ENCODE results near the gene SCUBE1.

SCUBE1 gene

DNA sequence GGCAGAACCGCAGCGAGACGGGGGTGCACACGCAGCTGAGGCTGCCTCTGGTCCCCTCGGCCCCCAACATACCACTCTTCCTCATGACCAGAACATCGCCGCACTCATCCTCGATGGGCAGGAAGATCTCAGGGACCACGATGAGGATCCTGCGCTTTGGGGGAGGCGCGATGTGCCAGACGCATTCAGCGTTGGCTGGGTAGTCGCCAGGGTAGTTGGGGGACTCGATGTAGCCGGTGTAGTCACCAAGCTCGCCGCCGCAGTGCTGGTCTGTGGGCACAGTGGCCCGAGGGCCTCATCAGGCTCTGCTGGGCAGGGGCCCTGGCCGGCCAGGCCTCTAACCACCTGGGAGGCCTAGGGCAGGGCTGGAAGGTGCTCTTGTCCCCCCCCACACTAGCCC is 133.2 kb downstream of the SCUBE1 start:
- FAIRE-seq: no peak

DNA sequence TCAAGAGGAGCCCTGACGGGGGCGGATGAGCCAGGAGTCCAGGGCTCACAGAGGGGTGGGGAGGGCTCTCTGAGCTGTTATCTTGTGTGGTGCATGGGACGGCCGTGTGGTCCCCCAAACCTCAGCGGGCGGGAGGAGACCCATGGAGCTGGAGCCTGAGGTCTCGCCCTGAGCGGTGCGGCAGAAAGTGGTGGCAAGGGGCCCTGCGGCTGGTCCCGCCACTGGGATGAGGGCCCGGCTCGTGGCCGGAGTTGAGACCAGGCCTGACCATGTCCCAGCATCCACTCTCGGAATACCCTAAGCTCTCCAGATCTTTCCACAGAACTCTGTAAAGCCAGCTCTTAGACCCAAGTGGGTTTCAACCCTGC is 133.7 kb downstream of the SCUBE1 start:
- no peak for FAIRE-seq

DNA sequence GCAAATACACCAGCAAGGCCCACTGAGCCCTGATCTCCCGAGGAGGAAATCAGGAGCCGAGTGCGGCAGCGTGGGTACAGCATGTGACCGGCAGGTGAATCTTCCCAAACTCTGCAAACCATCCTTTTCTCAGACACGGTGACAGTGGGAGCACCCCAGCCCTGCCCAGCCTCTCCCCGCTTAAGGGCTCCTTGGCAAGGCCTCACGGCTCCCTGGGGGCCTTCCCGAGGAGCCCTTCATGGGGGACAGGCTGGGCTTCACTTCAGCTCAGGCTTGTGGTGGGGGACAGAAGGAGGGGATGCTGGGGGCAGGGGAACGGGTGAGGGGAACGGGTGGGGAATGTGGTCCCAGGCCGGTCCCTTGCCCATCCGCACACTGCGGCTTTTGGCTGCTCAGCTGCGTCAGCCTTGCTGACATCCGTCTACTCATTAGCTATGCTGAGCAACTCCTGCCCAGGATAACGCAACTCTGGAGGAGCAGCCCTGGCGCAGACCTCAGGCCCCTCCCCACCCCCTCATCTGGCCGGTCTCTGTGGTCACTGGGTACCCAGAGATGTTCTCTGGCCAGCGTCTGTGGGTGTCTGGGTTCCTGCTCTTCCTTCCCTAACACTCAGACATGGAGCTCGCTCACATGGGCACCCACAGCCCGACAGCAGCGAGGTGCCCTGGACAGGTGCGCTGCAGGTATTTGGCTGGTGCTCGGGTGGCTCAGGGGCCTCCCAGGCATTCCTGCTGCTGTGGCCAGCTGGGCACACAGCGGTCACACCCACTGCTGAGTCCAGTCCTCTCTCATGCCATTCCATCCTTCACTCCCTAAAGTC is 134.3 kb downstream of the SCUBE1 start:
- FAIRE-seq: no peak

DNA sequence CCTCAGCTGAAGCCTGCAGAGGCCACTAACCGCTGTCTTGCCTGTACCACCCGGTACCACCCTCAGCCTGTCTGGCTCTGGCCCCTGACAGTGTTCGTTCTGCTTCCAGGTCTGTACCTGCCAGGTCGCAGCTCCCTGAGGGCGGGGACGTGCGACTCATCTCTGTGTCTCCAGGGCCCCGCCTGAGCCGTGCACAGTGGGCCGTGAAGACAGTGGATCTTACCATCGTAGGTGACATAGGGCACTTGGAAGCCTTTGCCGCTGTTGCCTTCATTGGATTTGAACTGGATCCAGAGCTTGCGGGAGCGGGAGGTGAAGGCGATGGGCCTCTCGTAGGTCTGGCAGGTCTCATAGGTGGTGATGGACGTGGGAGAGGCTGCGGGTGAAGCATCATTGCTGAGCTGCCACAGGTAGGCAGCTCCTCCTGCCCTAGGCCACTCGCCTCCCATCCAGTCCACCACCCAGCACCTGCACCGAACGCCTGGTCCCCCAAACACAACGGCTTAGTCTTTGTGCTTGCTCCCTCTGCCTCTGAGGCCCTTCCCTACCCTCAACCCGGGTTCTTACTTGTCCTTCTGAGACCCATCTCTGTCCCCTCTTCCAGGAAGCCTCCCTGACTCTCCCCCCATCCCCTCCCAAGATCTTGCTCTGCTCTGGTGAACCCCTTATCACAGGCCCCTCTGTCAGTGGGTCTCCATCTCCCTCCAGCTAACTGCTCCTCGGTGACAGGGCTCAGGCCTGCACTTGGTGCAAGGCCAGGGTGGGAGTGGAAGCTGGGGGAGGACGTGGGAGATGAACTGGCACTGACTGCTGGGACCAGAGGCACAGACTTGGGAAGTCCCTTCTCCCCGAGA is 135.1 kb downstream of the SCUBE1 start:
- no peak for FAIRE-seq

DNA sequence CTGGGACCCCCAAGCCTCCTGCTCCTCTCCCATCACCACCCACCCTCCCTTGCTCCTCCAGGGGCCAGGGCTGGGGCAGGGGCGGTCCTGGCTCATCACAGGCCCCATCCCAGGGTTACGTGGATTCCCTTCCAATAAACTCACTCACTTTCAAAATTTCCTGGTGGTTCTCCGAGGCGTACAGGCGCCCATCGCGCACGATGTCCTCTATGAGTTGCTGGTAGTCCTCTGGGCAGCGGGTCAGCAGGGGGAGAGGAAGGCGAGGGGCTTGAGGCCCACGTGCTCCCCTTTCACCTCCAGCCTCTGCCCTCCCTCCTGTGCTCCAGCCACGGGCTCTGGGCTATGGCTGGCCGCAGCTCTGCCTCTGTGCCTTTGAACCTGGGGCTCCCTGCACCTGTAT is 135.8 kb downstream of the SCUBE1 start:
- no peak for FAIRE-seq

DNA sequence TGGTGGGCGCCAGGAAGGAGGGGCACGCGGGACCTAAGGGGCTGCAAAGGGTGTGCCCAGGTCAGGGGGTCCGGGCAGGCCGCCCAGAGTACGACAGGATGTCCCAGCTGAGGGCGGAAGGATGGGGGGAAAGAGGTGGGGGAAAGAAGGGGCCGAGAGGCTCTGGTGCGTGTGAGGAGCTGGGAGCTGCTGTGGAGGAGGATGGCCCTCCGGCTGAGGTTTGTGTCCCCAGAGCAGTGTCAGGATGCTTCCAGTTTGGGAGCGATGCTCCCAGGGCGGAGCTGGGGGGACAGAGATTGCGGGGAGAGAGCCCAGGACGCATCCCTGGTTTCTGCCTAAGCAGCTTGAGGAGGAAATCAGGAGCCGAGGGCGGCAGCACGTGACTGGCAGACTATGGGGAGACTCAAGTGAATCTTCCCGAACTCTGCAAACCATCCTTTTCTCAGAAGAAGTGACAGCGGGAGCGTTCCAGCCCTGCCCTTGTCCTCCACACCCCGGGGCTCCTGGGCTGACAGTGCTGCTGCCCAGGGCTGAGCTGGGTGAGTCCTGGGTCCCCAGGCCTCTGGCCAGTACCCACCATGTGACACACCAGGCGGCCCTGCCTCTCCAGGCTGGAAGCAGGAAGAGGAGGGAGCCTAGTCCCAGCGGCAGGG is 136.5 kb downstream of the SCUBE1 start:
- no peak for FAIRE-seq

DNA sequence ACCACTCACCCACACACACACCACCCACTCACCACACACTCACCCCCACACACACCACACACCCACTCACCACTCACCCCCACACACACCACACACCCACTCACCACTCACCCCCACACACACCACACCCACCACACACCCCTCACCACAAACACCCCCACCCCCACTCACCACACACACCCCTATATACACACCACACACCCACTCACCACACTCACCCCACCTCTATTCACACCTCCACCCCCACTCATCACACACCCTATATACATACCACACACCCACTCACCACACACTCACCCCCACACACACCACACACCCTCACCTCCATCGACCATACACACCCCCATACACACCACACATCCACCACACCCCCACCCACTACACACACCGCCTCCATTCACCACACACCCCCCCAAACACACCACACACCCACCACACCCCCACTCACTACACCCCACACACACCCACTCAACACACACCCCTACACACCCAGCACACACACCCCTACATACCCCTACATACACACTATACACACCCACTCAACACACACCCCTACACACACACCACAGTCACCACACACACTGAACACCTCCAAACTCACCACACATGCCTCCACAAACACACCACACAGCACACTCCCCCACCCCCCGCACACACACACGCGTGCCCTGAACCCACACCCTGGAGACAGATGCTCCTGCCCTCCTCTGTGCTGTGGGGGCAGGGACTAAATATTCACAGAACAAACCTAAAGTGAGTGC is 137.2 kb downstream of the SCUBE1 start:
- FAIRE-seq: no peak

DNA sequence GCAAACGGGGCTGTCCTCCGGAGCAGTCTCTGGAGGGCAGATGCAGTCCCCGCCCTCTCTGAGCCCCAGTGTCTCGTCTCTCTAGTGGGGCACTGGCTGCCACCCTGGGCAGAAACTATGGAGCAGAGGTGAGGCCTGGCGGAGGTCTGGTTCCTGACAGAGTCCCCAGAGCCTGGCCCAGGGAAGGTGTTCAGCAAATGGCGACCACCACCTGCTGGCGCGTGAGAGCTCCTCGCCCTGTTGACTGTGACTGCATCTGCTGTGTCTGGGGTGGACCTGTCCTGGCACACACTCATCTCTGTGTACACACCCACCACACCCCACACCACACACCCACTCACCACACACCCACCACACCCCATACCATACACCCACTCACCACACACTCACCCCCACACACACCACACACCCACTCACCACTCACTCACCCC is 137.9 kb downstream of the SCUBE1 start:
- FAIRE-seq: no peak

DNA sequence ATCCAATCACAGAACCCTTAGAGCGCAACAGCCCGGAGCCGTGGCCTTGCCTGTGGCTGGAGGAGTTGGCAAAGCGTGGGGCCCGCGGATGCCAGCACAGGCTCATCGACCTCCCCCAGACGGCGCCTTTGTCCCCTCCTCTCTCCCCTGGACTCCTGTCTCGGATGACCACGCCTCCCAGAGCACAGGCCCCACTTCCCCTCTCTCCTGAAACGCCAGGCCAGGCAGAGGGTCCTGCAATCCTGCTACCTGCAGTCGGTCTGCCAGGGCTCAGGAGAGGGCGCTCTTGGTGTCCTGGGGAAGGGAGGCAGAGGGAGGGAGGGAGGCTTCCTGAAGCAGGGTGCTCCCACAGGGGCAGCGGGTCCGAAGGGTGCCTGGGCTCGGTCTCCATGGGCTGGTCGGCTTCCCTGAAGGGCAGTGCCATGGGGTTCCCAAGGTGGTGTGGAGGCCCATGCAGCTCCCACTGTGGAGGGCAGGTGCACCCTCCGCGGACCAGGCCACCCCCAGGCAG is 139.6 kb downstream of the SCUBE1 start:
- no peak for FAIRE-seq

DNA sequence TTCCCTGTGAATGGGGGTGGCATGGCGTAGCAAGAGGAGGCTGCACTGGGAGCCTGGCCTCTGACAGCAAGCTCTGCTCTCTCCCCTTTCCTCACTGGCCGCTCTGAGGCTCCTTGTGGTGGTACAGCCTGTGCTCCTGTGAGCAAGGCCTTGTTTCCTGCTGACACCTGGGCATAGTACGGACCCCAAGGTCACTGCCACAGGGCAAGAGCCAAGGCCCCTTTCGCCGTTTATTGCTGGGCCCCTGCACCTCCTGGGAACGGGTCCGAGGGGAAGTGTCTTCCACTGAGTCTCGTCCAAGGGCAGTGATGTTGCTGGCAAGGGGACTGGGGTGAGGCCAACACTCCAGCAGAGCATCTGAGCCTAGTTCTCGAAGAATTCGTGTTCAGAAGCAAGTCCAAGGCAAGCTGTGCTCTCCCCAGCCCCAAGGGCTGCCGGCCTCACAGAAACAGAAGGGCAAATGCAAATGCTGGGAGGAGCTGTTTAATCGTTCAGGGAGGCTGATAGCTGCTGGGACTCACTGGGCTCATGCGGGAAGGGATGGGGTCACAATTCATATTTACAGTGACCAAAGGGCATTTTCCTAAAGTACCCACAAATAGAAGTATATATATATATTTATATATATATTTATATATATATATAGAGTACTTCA is 140.3 kb downstream of the SCUBE1 start:
- FAIRE-seq: no peak

DNA sequence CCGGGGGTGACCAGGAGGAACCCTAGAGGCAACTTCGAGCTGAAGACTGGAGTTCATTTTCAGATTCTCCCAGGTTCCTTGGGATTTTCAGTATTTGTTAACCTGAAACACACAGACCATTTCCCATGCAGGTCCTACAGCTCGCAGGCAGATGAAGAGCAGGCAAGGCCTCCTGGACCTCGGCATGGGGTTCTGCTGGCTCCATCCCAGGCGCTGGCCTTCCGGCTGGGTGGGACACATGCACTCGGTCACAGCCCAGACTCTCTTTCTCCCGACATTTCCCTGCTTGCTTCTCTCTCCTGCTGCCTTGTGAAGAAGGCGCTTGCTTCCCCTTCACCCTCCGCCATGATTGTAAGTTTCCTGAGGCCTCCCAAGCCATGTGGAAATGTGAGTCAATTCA is 140.8 kb downstream of the SCUBE1 start:
- FAIRE-seq: no peak

DNA sequence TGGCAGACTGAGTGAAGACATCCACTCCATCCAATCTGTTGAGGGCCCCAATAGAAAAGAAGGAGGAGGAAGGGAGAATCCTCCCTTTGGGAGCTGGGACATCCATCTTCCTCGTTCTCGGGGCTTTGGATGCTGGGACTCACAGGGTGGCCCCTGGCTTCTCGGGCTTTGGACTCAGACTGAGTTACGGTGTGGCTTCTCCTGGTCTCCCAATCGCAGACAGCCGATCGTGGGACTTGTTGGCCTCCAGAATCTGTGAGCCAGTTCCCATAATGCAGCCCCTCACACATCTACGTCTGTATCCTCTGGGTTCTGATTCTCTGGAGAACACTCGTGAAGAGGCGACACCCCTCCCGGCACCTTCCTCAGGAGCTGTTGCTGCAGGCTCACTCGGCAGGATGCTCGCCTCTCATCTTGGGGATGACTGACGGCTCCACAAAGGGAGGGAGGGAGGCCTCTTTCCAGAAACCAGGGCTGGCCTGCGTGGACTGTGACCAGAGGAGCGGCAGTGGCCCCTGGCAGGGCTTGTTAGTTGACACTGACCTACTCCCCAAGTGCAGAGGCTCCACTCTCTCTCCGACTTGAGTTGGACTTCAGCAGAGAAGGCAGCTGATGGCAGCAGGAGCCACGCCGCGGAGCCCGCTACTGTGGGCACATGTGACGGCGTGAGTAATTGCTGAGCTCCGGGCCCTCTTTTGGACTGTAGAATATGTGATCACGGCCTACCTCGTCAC is 141.5 kb downstream of the SCUBE1 start:
- no peak for FAIRE-seq

DNA sequence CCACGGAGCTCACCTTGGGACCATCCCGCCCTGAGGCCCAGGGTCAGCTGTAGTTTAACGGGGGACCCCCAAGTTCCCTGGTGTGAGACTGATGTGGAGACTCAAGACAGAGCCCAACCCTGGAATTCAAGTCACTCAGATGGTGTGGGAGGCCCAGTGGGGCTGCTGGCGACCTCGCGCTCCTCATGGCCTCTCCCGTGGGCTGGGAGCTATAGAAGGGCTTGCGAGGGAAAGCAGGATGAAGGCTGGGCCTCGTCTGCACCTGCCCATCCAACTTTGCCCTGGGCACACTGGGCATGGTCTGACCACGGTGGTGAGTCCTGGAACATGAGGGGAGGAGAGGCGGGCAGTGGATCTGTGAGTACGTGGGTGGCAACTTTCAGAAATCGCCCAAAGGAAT is 142.6 kb downstream of the SCUBE1 start:
- no peak for FAIRE-seq

DNA sequence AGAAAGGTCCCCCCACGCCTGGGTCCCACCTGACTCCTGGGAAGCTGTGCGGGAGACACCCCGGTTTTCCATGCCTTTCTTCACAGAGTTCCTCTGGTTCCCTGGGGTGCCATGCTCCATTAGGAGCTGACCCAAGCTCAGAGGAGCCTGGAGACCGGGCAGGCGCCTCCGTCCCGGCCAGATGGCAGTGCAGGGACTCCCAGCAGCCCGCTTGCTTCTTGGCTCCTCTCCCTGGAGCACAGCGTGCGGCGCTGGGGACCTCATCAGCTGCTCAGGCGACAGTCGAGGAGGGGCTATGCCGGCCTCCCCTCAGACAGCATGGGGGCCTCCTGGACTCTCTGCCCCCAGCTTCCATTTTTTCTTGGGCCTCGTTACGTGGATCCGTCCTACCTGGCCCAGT is 143.1 kb downstream of the SCUBE1 start:
- no peak for FAIRE-seq

DNA sequence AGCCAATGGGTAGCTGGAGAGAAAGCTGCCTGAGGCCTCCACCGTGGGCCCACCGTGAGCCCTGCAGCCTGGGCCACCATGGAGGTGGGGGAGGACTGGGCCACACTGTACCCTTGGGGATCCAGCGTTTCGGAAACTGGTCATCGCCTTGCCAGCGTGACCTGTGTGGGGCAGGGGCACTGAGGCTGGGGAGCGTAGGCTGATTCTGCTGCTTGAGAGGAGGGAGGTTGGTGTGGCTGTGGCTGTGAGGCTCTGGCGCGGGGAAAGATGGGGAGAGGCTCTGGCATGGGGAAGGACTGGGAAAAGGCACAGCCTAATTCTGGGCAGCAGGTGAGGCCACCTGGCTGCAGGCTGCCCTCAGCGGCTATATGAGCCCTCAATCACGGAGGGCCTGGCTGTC is 143.6 kb downstream of the SCUBE1 start:
- FAIRE-seq: no peak

DNA sequence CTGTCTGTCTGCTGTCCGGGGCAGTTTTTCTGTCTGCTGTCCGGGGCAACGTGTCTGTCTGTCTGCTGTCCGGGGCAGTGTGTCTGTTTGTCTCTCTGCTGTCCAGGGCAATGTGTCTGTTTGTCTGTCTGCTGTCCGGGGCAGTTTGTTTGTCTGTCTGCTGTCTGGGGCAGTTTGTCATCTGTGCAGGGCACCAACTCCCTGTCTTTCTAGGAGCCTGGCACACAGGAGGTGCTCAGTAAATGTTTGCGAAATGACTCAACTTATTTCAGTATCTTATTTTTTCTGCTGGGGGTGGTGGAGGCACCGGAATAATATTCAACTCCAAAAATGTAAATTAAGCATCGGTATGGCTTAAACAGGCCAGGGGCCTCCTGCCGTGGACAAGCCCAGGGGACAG is 144.2 kb downstream of the SCUBE1 start:
- no peak for FAIRE-seq

DNA sequence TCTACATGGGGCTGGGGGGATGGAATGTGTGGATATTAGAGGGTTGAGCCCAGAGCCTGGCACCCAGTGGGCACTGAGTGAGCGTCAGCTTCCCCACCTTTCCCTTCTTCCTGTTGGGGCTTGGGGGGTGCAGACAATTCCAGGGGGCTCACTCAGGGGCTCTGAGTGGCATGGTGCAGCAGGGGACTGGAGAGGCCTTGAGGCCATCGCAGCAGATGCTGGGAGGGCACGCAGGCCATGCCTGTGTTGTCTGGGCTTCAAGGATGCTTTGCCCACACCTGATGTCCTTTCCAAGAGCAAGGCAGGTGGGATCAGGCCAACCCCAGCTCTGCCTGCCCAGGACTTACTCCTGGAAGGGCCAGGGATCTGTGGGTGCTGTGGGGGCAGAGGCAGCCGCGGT is 145.0 kb downstream of the SCUBE1 start:
- no peak for FAIRE-seq

DNA sequence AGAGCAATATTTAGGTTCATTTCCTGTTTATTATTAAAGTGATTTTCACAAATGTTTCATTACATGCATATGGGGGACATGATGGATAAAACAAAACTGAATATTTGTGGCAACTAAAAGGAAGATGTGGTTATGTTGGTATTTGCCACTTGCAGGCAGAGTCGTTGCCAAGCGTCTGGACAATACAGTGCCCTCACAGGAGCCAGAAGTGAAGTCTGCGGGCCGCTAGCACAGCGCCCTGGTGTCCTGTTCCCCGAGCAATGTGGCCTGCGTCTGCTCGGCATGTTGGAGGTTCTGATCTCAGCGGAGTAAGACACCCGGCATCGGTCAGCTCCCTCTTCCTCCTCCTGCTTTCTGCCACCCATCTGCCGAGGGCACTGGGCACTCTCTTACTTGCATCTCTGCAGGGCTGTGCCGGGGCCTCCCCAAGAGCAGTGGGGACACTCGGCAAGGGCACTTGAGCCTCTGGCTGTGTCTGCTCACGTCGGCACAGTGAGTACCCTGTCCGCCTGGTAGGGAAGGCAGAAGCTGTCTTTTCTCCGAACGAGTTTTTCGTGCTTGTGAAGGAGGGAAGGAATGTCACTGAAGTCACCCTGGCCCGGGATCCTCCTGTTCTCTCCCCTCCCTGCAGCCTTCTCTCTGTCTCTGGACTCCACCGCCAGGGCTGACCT is 145.8 kb downstream of the SCUBE1 start:
- no peak for FAIRE-seq

DNA sequence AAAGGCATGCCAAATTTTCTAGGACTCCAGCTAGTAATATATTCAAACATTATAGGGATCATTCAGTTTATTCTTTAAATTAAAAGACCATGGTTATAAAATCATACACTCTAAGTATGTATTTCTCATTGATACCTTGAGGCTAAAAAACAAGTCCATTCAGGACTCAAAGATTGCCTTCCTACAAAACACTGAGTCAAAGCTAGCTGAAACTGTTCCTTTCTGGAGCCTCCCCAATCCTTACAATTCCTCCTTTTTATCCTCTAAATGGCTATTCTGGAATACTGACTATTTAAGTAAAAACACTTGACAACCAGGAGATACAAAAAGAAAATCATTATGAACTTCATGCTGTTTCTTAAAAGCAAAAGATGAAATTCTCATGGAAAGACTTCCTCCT is 151.3 kb downstream of the SCUBE1 start:
- FAIRE-seq: no peak

DNA sequence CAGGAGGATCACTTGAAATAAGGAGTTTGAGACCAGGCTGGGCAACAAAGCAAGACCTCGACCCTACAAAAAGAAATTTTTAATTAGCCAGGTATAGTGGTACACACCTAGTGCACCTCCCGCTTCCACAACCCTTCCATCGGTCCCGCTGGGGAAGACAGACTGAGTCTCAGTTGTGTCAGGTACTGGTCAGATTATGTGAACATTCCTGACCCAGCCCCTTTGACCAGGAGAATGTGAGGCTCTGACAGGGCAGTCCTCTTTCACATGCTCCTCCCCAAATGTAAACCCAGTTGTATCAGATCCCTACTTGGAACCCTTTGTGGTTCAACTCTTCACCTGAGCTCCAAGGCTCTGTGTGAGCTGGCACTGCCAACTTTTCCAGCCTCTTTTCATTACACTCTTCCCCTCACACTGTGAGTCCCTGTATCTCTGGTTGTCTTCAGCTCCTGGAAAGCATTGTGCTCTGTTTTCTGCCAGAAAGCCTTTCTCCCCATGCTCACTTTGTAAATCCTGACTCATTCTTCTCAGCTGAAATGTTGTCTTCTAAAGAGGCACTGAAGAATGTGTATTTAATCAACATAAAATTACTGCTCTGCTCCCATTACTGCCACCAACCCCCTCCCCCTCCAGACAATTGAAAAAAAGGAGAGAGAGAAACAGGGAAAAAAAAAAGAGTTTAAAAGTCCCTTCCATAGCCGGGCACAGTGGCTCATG is 154.2 kb downstream of the SCUBE1 start:
- no peak for FAIRE-seq

Measured in islet of Langerhans (tissue), 1 donor.